ENCODE data around the gene NEURL2.

- no peak for TF ChIP-seq POLR2A (IDR thresholded peaks at IDR 0.05; ENCODE audit: low read depth, low read length)
- TF ChIP-seq POLR2AphosphoS5 (IDR thresholded peaks at IDR 0.05; ENCODE audit: low read depth, low read length) = no peak
- no peak for TF ChIP-seq TAF1 (IDR thresholded peaks at IDR 0.05; ENCODE audit: borderline replicate concordance, low read depth, low read length)
Observed at GRCh38 chr20:45894797-45895196, 3.8 kb upstream of the NEURL2 start.

Data from GM12892 (cell line).